HUES6 (cell line): ENCODE data around the gene SFT2D2.
A peak's percentile ranks its signal among the peaks of the same experiment; 100 is the strongest.

Experiments
- H3K27ac ChIP-seq: 2 replicates; pipeline ENCODE4 v1.7.0; 2013; ENCODE audit warnings: low read depth, mild to moderate bottlenecking, low read length, inconsistent platforms
- H3K27me3 ChIP-seq: 2 replicates; pipeline ENCODE4 v1.6.1; 2013; ENCODE audit warnings: low read length; ENCODE audit not compliant: control insufficient read depth, insufficient read depth
- H3K36me3 ChIP-seq: 2 replicates; pipeline ENCODE4 v1.6.1; 2013; ENCODE audit warnings: low read length; ENCODE audit not compliant: control insufficient read depth, insufficient read depth
- H3K4me1 ChIP-seq: 2 replicates; pipeline ENCODE4 v1.6.1; 2013; ENCODE audit warnings: low read length; ENCODE audit not compliant: control insufficient read depth, insufficient read depth
- H3K4me3 ChIP-seq: 2 replicates; pipeline ENCODE4 v1.5.1; 2013; ENCODE audit warnings: low read depth, low read length
- H3K9ac ChIP-seq: one replicate; pipeline ENCODE4 v1.6.1; 2013; ENCODE audit warnings: mild to moderate bottlenecking, low read length
- H3K9me3 ChIP-seq: 2 replicates; pipeline ENCODE4 v1.6.1; 2013; ENCODE audit warnings: low read depth, low read length; ENCODE audit not compliant: control insufficient read depth, insufficient read depth

The SFT2D2 gene

DNA sequence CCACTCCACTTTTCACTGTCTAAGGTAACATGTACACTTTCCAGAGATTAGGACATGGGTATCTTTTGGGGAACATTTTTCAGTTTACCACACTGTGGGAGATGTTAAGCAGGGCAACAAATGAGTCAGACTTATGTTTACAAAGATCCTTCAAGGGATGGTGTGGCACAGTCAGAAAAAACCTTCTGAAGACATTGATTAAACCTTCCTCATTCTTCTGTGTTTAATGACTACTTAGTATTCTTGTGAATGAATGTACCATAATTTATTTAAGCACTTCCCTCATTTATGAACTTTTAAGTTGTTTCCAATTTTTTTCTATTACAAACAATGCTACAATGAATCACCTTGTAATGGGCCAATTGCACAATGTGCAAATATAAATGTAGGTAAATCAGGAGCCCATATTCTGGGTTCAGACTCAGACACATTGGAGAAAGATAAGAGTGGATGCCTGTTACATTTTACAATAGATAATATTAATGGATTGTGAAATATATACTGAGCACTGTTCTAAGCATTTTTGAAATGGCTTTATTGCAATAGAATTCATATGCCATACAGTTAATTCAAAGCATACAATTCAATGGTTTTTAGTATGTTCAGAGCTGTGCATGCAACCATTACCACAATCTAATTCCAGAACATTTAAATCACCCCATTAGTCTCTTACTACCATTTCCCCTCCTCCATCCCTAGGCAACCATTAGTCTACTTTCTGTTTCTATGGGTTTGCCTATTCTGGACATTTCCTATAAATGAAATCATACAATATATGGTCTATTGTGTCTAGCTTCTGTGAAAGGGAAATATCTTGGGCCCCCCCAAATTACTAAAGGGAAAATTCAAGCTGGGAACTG, 1.9 kb upstream of the SFT2D2 start:
- Histone ChIP-seq H3K9me3 (peaks cover 7% of the 10 kb centered on the region), H3K4me1 (peaks cover 17% of the 10 kb centered on the region), H3K36me3 (no peaks in the 10 kb centered on the region), H3K9ac (no peak overlapping the region), H3K27me3 (no peaks in the 10 kb centered on the region), H3K4me3 (no peak overlapping the region), H3K27ac (no peak overlapping the region)

DNA sequence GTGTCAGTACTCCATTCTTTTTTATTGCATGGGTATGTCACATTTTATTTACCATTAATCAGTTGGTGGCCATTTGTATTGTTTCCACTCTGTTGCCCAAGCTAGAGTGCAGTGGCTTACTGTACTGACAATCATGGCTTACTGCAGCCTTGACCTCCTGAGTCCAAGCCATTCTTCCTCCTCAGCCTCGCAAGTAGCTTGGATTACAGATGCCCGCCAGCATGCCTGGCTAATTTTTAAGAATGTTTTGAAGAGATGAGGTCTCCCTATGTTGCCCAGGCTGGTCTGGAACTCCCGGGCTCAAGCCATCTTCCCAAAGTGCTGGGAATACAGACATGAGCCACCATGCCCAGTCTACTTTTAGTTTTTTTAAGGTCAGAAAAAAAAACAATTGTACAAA, 813 bp upstream of the SFT2D2 start:
- peaks cover 18% of the 10 kb centered on the region for H3K4me1 ChIP-seq
- H3K27ac ChIP-seq = no peak overlapping the region
- H3K9ac ChIP-seq = no peak overlapping the region
- peaks cover 7% of the 10 kb centered on the region for H3K9me3 ChIP-seq
- H3K36me3 ChIP-seq = no peaks in the 10 kb centered on the region
- no peaks in the 10 kb centered on the region for H3K27me3 ChIP-seq
- H3K4me3 ChIP-seq = peak overlapping the region; percentile 96; the same call in 1 of the 2 replicates

DNA sequence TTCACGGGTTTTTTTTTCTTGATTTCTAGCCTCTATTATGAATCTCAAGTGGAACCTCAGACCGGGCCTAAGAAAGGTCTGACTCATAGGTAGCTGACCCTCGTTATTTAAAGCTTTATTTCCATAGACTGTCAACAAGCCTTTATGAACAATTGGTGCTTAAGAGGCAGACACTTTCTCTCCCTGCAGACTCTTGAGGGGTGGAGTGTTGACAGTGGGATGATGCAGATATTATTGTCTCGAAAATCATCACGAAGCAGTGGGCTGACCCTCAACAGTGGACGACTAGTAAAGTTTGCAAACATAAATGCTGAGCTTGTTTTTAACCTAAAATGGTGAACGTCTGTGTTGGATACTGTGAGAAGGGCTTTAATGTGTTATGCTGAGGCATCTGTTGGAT, 1.8 kb downstream of the SFT2D2 start:
- H3K27ac ChIP-seq = no peak overlapping the region
- H3K4me1 ChIP-seq = peaks cover 18% of the 10 kb centered on the region
- H3K36me3 ChIP-seq = peaks cover 19% of the 10 kb centered on the region
- peaks cover 7% of the 10 kb centered on the region for H3K9me3 ChIP-seq
- no peak overlapping the region for H3K9ac ChIP-seq
- no peaks in the 10 kb centered on the region for H3K27me3 ChIP-seq
- peak overlapping the region; percentile 96; the same call in 1 of the 2 replicates for H3K4me3 ChIP-seq

DNA sequence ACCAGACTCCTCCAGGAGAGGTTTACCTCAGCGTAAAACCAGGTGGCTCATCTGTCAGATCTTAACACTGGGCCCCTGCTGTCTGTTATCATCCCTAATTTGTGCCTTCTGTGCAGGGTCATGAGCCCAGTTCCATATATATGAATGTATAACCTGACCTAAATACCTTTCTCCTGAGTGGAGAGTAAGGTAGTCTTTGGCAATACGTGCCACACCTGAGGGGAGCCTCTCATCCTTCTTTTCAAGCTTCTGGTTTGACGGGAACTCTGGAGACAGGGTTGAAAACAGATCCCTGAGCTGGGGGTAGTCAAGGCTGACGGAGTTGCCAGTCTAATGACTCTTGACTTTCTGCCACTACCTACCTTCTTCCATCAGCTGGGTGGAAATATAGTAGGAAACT, 4.1 kb downstream of the SFT2D2 start:
- H3K9me3 ChIP-seq = no peaks in the 10 kb centered on the region
- no peak overlapping the region for H3K4me3 ChIP-seq
- H3K4me1 ChIP-seq = peaks cover 18% of the 10 kb centered on the region
- H3K27ac ChIP-seq = no peak overlapping the region
- H3K36me3 ChIP-seq = peaks cover 37% of the 10 kb centered on the region
- H3K9ac ChIP-seq = no peak overlapping the region
- no peaks in the 10 kb centered on the region for H3K27me3 ChIP-seq

DNA sequence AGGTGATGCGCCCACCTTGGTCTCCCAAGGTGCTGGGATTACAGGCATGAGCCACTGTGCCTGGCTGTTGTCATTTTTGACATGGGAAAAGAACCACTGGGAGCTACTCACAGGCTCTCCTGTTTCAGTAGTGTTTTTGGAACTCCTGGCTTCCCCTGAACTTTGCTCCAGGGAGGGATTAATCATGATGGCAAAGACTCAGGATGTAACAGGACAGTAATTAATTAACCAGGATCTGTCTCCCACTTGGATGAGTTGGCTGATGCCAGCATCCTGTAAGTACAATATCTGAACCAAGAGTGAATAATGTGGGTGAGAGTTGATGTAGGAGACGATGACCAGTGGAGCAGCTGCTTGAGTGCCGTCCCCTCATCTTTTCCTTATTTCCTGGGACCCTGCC, 4.9 kb downstream of the SFT2D2 start:
- Histone ChIP-seq H3K27me3 (no peaks in the 10 kb centered on the region), H3K9ac (no peak overlapping the region), H3K27ac (no peak overlapping the region), H3K4me3 (no peak overlapping the region), H3K36me3 (peaks cover 37% of the 10 kb centered on the region), H3K9me3 (no peaks in the 10 kb centered on the region), H3K4me1 (peaks cover 14% of the 10 kb centered on the region)

DNA sequence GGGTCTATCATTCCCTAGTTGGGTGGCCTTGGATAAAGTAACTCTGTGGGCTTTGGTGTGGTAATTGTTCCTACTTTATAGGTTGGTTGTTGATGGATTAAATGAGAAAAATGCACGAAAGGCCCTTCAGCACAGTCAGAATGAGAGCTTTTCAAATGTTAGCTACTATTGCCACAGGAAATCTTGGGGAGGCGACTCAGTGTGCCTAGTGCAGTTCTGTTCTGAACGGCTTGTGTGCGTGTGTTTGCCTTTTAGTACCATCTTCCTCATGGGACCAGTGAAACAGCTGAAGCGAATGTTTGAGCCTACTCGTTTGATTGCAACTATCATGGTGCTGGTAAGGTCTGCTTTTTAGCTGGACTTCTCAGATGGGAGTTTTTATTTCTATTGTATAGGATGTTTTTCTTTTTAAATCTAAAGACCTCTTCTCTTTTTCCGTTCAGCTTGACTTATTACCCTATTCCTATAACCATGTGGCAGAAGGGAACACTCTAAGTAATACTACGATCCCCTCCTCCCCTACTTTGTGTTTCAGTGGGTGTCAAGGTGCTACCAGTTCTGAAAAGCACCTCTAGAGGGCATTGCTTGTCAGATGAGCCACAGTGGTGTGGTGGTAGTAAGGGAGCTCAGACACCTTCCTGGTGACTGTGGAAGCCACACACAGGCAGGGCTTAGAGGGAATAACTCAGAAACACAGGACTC, 9.2 kb downstream of the SFT2D2 start:
- Histone ChIP-seq H3K36me3 (peaks cover 69% of the 10 kb centered on the region), H3K9me3 (no peaks in the 10 kb centered on the region), H3K4me3 (no peak overlapping the region), H3K4me1 (no peaks in the 10 kb centered on the region), H3K9ac (no peak overlapping the region), H3K27ac (no peak overlapping the region), H3K27me3 (no peaks in the 10 kb centered on the region)

GRCh38 chr1:168235548-168235885, 9.7 kb downstream of the SFT2D2 start:
- Histone ChIP-seq H3K27me3 (no peaks in the 10 kb centered on the region), H3K36me3 (peaks cover 74% of the 10 kb centered on the region), H3K4me3 (no peak overlapping the region), H3K9me3 (no peaks in the 10 kb centered on the region), H3K4me1 (no peaks in the 10 kb centered on the region), H3K27ac (no peak overlapping the region), H3K9ac (no peak overlapping the region)

- Histone ChIP-seq H3K27me3 (no peaks in the 10 kb centered on the region), H3K9ac (no peak overlapping the region), H3K4me3 (no peak overlapping the region), H3K36me3 (peaks cover 74% of the 10 kb centered on the region), H3K4me1 (no peaks in the 10 kb centered on the region), H3K9me3 (no peaks in the 10 kb centered on the region), H3K27ac (no peak overlapping the region)
Observed at GRCh38 chr1:168235937-168236336, 10.1 kb downstream of the SFT2D2 start.

GRCh38 chr1:168236836-168237611, 11.2 kb downstream of the SFT2D2 start:
- Histone ChIP-seq H3K27me3 (no peaks in the 10 kb centered on the region), H3K27ac (no peak overlapping the region), H3K9me3 (no peaks in the 10 kb centered on the region), H3K4me3 (no peak overlapping the region), H3K36me3 (peaks cover 73% of the 10 kb centered on the region), H3K9ac (no peak overlapping the region), H3K4me1 (no peaks in the 10 kb centered on the region)

DNA sequence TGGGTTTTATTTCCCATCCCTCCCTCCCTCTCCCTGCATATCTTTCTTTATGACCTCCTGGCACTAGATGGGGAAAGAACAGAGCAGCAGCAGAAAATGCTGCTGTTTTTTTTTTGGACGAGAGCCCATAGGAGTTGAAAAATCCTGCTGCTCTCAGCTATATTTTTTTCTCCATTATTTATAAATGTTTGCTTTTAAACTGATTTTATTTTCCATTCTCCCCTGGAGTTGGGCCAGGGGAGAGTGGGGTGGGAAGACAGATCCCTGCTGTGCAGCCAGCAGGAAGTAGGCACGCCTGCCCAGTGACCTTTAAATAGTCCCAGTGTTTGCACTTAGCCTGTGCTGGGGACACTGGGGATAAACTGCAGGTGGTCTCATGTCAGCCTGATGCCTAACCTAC, 17.4 kb downstream of the SFT2D2 start:
- H3K27ac ChIP-seq = no peak overlapping the region
- H3K4me3 ChIP-seq = no peak overlapping the region
- H3K36me3 ChIP-seq = peaks cover 63% of the 10 kb centered on the region

More for the DNA sequence above, 17.4 kb downstream of the SFT2D2 start:
- H3K9ac ChIP-seq = no peak overlapping the region
- no peaks in the 10 kb centered on the region for H3K9me3 ChIP-seq
- no peaks in the 10 kb centered on the region for H3K27me3 ChIP-seq
- peaks cover 5% of the 10 kb centered on the region; the same call in 1 of the 2 replicates for H3K4me1 ChIP-seq
